Karpas-422 (cell line): ENCODE results near the gene TCF7. TPM values are rescaled to one million over a fixed set of nuclear protein-coding genes. Genes with fewer than 3 reads are reported as not detected.

Source experiments
- DNase-seq: peaks from one replicate; pipeline ENCODE4 v3.0.0-alpha.2; 2015
- H2AFZ ChIP-seq: fragments of 200-600 bp; sonication (generic); 2 replicates; pipeline ENCODE4 v1.6.1; 2014; ENCODE audit warnings: antibody characterized with exemption, low read length, mixed read lengths
- H3K27ac ChIP-seq: fragments of 200-600 bp; sonication (generic); 2 replicates; pipeline ENCODE4 v1.5.1; 2014; ENCODE audit warnings: mild to moderate bottlenecking, low read length, moderate library complexity
- H3K27me3 ChIP-seq: fragments of 200-600 bp; sonication (generic); 2 replicates; pipeline ENCODE4 v1.6.1; 2014; ENCODE audit warnings: low read length, mixed read lengths
- H3K36me3 ChIP-seq: fragments of 200-600 bp; sonication (generic); 2 replicates; pipeline ENCODE4 v1.6.1; 2014; ENCODE audit warnings: low read length, mixed read lengths; ENCODE audit not compliant: insufficient read depth
- H3K4me1 ChIP-seq: fragments of 200-600 bp; sonication (generic); 2 replicates; pipeline ENCODE4 v1.6.1; 2014; ENCODE audit warnings: mild to moderate bottlenecking, low read length, mixed read lengths
- H3K4me2 ChIP-seq: fragments of 200-600 bp; sonication (generic); 2 replicates; pipeline ENCODE4 v1.6.1; 2014; ENCODE audit warnings: low read length, low read depth, mild to moderate bottlenecking; ENCODE audit not compliant: poor library complexity, severe bottlenecking
- H3K4me3 ChIP-seq: fragments of 200-600 bp; sonication (generic); 2 replicates; pipeline ENCODE4 v1.5.1; 2014; ENCODE audit warnings: mild to moderate bottlenecking, antibody characterized with exemption, low read length, mixed read lengths
- H3K79me2 ChIP-seq: fragments of 200-600 bp; sonication (generic); 2 replicates; pipeline ENCODE4 v1.6.1; 2014; ENCODE audit warnings: mild to moderate bottlenecking, low read length, mixed read lengths
- H3K9ac ChIP-seq: fragments of 200-600 bp; sonication (generic); 2 replicates; pipeline ENCODE4 v1.6.0; 2014; ENCODE audit warnings: low read length
- H3K9me2 ChIP-seq: fragments of 200-600 bp; sonication (generic), shearing (Covaris generic); replicated peaks from 2 replicates; pipeline ENCODE4 v1.6.0; 2014; ENCODE audit warnings: mild to moderate bottlenecking, low read length, moderate library complexity; ENCODE audit not compliant: insufficient read depth
- H3K9me3 ChIP-seq: fragments of 300-700, 200-600 bp; sonication (generic); 2 replicates; pipeline ENCODE4 v1.6.1; 2014; ENCODE audit warnings: low read length, mixed read lengths
- H4K20me1 ChIP-seq: fragments of 200-600 bp; sonication (generic); 2 replicates; pipeline ENCODE4 v1.6.1; 2014; ENCODE audit warnings: mild to moderate bottlenecking, antibody characterized with exemption, low read length, low read depth; ENCODE audit not compliant: insufficient read depth
- total RNA-seq: library from RNA; depleted of rRNA; stranded (reverse); fragments of >200 nt; shearing (Covaris generic); gene quantifications from 2 replicates; pipeline ENCODE4 v1.2.3, GENCODE V29; 2014; ENCODE audit warnings: low replicate concordance

TCF7 gene
- total RNA-seq, 1 experiment from 2014 or later, result not detected

GRCh38 chr5:134139891-134140469 lies 25.5 kb downstream of the TCF7 start:
- DNase-seq, result no peak
- H2AFZ ChIP-seq, result no peak overlapping the region
- peaks cover 12% of the 10 kb centered on the region; the same call in 1 of the 2 replicates for H3K36me3 ChIP-seq

DNA sequence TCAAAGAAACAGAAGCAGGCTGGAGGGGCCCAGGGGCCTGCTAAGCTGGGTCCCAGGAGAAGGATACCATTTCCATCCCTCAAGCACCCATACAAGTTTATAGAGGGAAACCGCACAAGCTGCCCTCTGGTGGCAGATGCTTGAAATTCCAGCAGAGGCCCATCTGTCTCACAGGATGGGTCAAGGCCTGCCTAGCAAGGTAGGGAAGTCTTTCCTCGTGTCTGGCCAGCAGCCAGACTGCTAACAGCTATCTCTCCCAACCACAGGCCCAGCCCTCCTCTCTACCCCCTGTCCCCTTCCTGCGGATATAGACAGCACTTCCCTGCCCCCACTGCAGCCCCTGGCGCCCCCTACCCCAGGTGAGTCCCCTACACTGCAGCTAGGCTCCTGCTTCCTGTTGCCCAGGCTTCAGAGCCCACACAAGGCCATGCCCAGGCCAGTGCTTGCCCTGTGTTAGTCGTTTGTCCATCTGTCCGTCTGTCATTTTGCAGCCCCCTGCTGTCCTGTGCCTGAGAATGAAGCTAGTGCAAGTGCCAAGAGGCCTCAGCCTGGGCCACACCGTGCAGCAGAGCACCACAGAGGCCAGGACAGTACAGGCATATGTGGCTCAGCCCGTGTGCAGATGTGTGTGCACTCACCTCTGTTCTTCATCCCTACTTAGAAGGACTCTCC lies 26.2 kb downstream of the TCF7 start:
- Histone ChIP-seq H3K4me1 (no peaks in the 10 kb centered on the region), H3K9ac (no peak overlapping the region), H3K36me3 (peaks cover 19% of the 10 kb centered on the region; the same call in 1 of the 2 replicates), H4K20me1 (peaks cover 39% of the 10 kb centered on the region), H3K9me3 (no peaks in the 10 kb centered on the region), H2AFZ (no peak overlapping the region), H3K9me2 (no peaks in the 10 kb centered on the region), H3K27me3 (no peaks in the 10 kb centered on the region), H3K79me2 (peaks cover 40% of the 10 kb centered on the region), H3K4me3 (no peak overlapping the region), H3K27ac (no peak overlapping the region), H3K4me2 (no peak overlapping the region)
- DNase-seq, result peak; percentile 87

More at GRCh38 chr5:134139891-134140469, 25.5 kb downstream of the TCF7 start:
- Histone ChIP-seq H3K79me2 (peaks cover 35% of the 10 kb centered on the region), H3K4me3 (no peak overlapping the region), H3K9ac (no peak overlapping the region), H3K27me3 (no peaks in the 10 kb centered on the region), H3K27ac (no peak overlapping the region), H3K4me1 (no peaks in the 10 kb centered on the region), H3K9me2 (no peaks in the 10 kb centered on the region), H3K4me2 (no peak overlapping the region), H3K9me3 (no peaks in the 10 kb centered on the region), H4K20me1 (peaks cover 32% of the 10 kb centered on the region)

DNA sequence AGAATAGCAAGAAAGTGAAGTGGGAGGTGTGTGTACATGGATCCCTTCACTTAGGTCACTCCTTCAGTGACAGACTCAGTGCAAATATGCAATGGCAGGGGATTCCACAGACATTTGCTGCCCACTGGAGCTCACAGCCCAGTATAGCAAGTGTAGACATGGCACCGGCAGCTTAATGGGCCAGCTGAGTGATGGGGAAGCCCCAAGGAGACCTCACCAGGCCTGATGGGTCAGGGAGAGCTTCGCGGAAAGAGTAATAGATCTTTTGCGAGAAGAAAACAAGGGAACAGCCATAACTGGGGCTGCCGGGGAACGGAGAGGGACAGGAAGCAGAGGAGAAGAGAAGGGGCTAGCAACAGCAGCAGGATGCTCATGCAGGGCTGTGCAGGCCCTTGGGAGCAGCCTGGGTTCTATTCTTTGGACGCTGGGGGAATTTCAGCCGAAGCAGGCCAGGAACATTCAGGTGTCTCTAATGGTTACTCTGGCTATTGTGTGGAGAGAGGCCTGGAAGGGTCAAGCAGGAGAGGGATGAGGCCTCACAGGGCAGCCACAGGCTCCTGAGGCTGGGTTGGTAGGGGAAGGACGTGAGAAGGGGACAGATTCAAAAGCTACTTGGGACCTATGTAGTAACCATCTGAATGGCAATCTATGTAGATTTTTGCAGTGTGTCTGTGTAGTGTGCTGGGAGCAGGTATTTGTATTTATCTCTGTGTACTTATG lies 27.0 kb downstream of the TCF7 start:
- Histone ChIP-seq H3K27ac (no peak overlapping the region), H3K9ac (no peak overlapping the region), H3K4me3 (no peak overlapping the region), H3K9me2 (no peaks in the 10 kb centered on the region), H4K20me1 (peaks cover 42% of the 10 kb centered on the region), H3K4me2 (no peak overlapping the region), H3K79me2 (peaks cover 47% of the 10 kb centered on the region), H3K9me3 (no peaks in the 10 kb centered on the region), H2AFZ (no peak overlapping the region), H3K4me1 (no peaks in the 10 kb centered on the region), H3K36me3 (peaks cover 20% of the 10 kb centered on the region; the same call in 1 of the 2 replicates), H3K27me3 (no peaks in the 10 kb centered on the region)
- no peak for DNase-seq

DNA sequence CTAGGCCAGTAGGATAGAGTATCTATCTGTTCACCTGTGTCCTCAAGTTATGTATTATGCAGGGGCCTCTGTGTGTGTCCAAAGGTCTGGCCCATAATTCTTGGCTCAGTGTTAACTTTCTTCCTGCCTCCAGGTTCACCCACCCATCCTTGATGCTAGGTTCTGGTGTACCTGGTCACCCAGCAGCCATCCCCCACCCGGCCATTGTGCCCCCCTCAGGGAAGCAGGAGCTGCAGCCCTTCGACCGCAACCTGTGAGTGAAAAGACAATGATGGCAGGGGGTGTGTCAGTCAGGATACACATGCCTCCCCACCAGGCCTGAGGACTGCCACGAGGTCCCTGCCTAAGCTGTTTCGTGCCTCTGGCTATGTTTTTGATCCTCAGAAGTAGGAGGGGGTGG lies 27.6 kb downstream of the TCF7 start:
- H3K9me2 ChIP-seq, result no peaks in the 10 kb centered on the region
- H3K79me2 ChIP-seq, result peaks cover 47% of the 10 kb centered on the region
- peaks cover 20% of the 10 kb centered on the region; the same call in 1 of the 2 replicates for H3K36me3 ChIP-seq
- no peak overlapping the region for H3K9ac ChIP-seq
- H3K4me3 ChIP-seq, result no peak overlapping the region
- H3K4me2 ChIP-seq, result no peak overlapping the region
- no peak overlapping the region for H2AFZ ChIP-seq
- H3K27me3 ChIP-seq, result no peaks in the 10 kb centered on the region
- no peaks in the 10 kb centered on the region for H3K4me1 ChIP-seq
- peaks cover 48% of the 10 kb centered on the region for H4K20me1 ChIP-seq
- no peak for DNase-seq
- H3K9me3 ChIP-seq, result no peaks in the 10 kb centered on the region
- no peak overlapping the region for H3K27ac ChIP-seq

- peaks cover 48% of the 10 kb centered on the region for H4K20me1 ChIP-seq
- no peak for DNase-seq
These were observed 28.3 kb downstream of the TCF7 start for GRCh38 chr5:134142806-134143205.

GRCh38 chr5:134143431-134143830 lies 28.9 kb downstream of the TCF7 start:
- Histone ChIP-seq H4K20me1 (peaks cover 53% of the 10 kb centered on the region), H3K9ac (no peak overlapping the region), H3K27ac (no peak overlapping the region), H3K4me1 (no peaks in the 10 kb centered on the region), H3K9me3 (no peaks in the 10 kb centered on the region), H2AFZ (no peak overlapping the region), H3K4me3 (no peak overlapping the region), H3K27me3 (no peaks in the 10 kb centered on the region), H3K79me2 (peaks cover 52% of the 10 kb centered on the region), H3K36me3 (peaks cover 20% of the 10 kb centered on the region; the same call in 1 of the 2 replicates), H3K4me2 (no peak overlapping the region), H3K9me2 (no peaks in the 10 kb centered on the region)
- no peak for DNase-seq

More at GRCh38 chr5:134142806-134143205, 28.3 kb downstream of the TCF7 start:
- Histone ChIP-seq H3K27ac (no peak overlapping the region), H3K9ac (no peak overlapping the region), H3K9me3 (no peaks in the 10 kb centered on the region), H3K4me3 (no peak overlapping the region), H2AFZ (no peak overlapping the region), H3K36me3 (peaks cover 20% of the 10 kb centered on the region; the same call in 1 of the 2 replicates), H3K27me3 (no peaks in the 10 kb centered on the region), H3K4me1 (no peaks in the 10 kb centered on the region), H3K79me2 (peaks cover 47% of the 10 kb centered on the region), H3K9me2 (no peaks in the 10 kb centered on the region), H3K4me2 (no peak overlapping the region)

DNA sequence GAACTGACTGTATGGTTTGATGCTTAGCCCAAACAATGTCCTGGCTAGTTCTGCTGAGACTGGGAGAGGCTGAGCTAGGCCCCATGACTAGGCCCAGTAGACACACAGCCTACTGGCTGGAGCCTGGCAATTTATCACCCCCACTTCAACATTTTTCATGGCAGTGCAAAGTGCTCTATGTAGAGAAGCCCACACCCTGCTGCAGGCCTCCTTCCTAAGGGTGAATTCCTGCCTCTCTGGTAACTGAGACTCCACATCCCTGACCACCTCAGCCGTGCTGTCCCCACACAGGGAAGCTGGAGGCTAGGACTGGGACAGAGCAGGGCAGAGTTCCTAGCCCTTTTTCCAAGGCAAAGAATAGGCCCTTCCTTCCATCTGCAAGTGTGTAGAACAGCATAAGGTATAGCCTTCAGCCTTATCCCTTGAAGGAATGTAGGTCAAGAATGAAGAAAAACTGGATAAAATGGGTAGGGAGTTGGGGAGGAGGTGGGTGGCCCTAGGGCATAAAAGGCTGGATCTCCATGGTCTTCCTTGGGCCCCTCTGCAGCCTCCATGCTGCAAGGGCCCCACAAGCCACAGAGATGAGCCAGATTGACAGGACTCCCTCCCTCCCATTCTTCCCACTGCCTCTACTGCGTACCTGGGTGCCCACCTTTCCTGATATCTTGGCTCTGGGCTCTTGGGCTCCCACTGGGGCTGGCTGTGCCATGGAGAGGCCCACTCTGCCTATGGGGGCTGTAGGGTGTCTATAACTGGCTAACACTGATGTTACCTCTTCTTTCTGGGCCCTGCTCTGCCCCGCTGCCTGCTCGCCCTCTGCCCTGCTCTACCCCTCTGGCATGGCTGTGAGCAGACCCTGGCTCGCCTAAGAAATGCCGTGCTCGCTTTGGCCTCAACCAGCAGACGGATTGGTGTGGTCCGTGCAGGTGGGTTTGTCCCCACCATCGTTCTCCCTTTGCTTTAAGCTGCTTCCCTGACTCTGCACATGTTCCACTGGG lies 29.8 kb downstream of the TCF7 start:
- peaks cover 49% of the 10 kb centered on the region for H4K20me1 ChIP-seq
- DNase-seq, result no peak

More for the DNA sequence above, 29.8 kb downstream of the TCF7 start:
- no peaks in the 10 kb centered on the region for H3K9me2 ChIP-seq
- H3K79me2 ChIP-seq, result peaks cover 52% of the 10 kb centered on the region
- H3K9ac ChIP-seq, result no peak overlapping the region
- peaks cover 20% of the 10 kb centered on the region; the same call in 1 of the 2 replicates for H3K36me3 ChIP-seq
- H3K4me1 ChIP-seq, result no peaks in the 10 kb centered on the region
- no peak overlapping the region for H3K27ac ChIP-seq
- H3K4me2 ChIP-seq, result no peak overlapping the region
- no peak overlapping the region for H3K4me3 ChIP-seq
- no peaks in the 10 kb centered on the region for H3K9me3 ChIP-seq
- no peaks in the 10 kb centered on the region for H3K27me3 ChIP-seq
- no peak overlapping the region for H2AFZ ChIP-seq
